CD4-positive, alpha-beta memory T cell (primary cell): Measurements from ENCODE around the gene ZNF786. TPM values are rescaled to one million over a fixed set of nuclear protein-coding genes. Genes with fewer than 3 reads are reported as not detected.
"Not testable (repeated sequence)": the region's sequence is repeated elsewhere in the genome, so short reads cannot be mapped to it uniquely, and the experiment has no call there.

Source experiments
- CTCF ChIA-PET: fragments of 350-600 bp; sonication (Branson Sonifier 250); formaldehyde crosslinking; loops from one replicate; lab custom pipeline; 2021; ENCODE audit warnings: inconsistent platforms; ENCODE audit not compliant: partially characterized antibody; lab: Charles Lee
- POLR2A ChIA-PET: fragments of 350-600 bp; sonication (Branson Sonifier 250); formaldehyde crosslinking; loops from one replicate; lab custom pipeline; 2021; ENCODE audit not compliant: partially characterized antibody; lab: Charles Lee
- DNase-seq, 5 donors: peaks; one replicate each; pipeline versions ENCODE4 v3.0.0 to v3.0.0-alpha.2; 2020 to 2022; ENCODE audit warnings: mixed read lengths in 1 of 5
- H3K27ac ChIP-seq: one replicate; pipeline ENCODE4 v1.7.0; 2013; ENCODE audit warnings: low read depth, low read length
- H3K27me3 ChIP-seq: 2 replicates; pipeline ENCODE4 v1.7.0; 2013; ENCODE audit warnings: mild to moderate bottlenecking, low read length, moderate library complexity; ENCODE audit not compliant: insufficient read depth
- H3K36me3 ChIP-seq: 2 replicates; pipeline ENCODE4 v1.7.0; 2013; ENCODE audit warnings: mild to moderate bottlenecking, low read length, moderate library complexity; ENCODE audit not compliant: insufficient read depth
- H3K4me1 ChIP-seq: 2 replicates; pipeline ENCODE4 v1.7.0; 2013; ENCODE audit warnings: mild to moderate bottlenecking, low read length, moderate library complexity; ENCODE audit not compliant: insufficient read depth
- H3K4me3 ChIP-seq, 2 donors: one replicate each; pipeline ENCODE4 v1.7.0; 2013; ENCODE audit warnings: low read length in 2 of 2, mild to moderate bottlenecking in 1 of 2
- H3K9me3 ChIP-seq, 2 donors: one replicate each; pipeline ENCODE4 v1.7.0; 2013; ENCODE audit warnings: low read length in 2 of 2, control low read depth in 1 of 2; ENCODE audit not compliant: control insufficient read depth in 1 of 2
- H3K27ac Mint-ChIP-seq, 7 donors: one replicate each; pipeline ENCODE4 v1.8.0; 2020 to 2021; ENCODE audit warnings: mixed read lengths in 7 of 7, mild to moderate bottlenecking in 6 of 7, inconsistent platforms in 3 of 7, moderate library complexity in 3 of 7
- H3K27me3 Mint-ChIP-seq, 2 donors: one replicate each; pipeline ENCODE4 v1.8.0; 2020 to 2021; ENCODE audit warnings: mixed read lengths in 2 of 2
- H3K36me3 Mint-ChIP-seq, 2 donors: one replicate each; pipeline ENCODE4 v1.8.0; 2020 to 2021; ENCODE audit warnings: mixed read lengths in 2 of 2, inconsistent platforms in 1 of 2, mild to moderate bottlenecking in 1 of 2
- H3K4me1 Mint-ChIP-seq, 4 donors: one replicate each; pipeline ENCODE4 v1.8.0; 2020 to 2021; ENCODE audit warnings: mixed read lengths in 4 of 4, mild to moderate bottlenecking in 1 of 4
- H3K4me3 Mint-ChIP-seq, 8 donors: one replicate each; pipeline ENCODE4 v1.8.0; 2020 to 2021; ENCODE audit warnings: mixed read lengths in 8 of 8, mild to moderate bottlenecking in 7 of 8, moderate library complexity in 6 of 8, inconsistent platforms in 3 of 8
- H3K9me3 Mint-ChIP-seq, 8 donors: one replicate each; pipeline ENCODE4 v1.8.0; 2020 to 2021; ENCODE audit warnings: mixed read lengths in 8 of 8, mild to moderate bottlenecking in 5 of 8, inconsistent platforms in 3 of 8, moderate library complexity in 1 of 8
- intact Hi-C: fragments of 100-400 bp; cut with micrococcal nuclease; formaldehyde crosslinking; loops from one replicate; pipeline ENCODE4 v1.15.1; 2023
- polyA plus RNA-seq, 2 donors: library from polyadenylated mRNA; unstranded; fragments of 300-500 nt; fragmentation: Illumina TruSeq; gene quantifications; one replicate each; pipeline ENCODE4 v1.2.3, GENCODE V29; 2021
- total RNA-seq, 2 experiments: library from RNA; stranded (reverse); gene quantifications; one replicate each; pipeline ENCODE4 v1.2.3, GENCODE V29; 2021

Gene ZNF786
- total and polyA plus RNA-seq, 4 experiments from 2014 or later, result 2.3 to 18.8 (median 16.3) TPM

GRCh38 chr7:149041350-149041749 is 49.2 kb downstream of the ZNF786 start:
- Histone ChIP-seq H3K27me3 (no peaks in the 10 kb centered on the region), H3K36me3 (no peaks in the 10 kb centered on the region), H3K4me1 (no peaks in the 10 kb centered on the region), H3K27ac (no peak overlapping the region), H3K9me3 (peaks cover 0 to 7% of the 10 kb centered on the region in 2 donors), H3K4me3 (no peak overlapping the region)
- intact Hi-C loops, result no loop called here
- H3K4me1 Mint-ChIP-seq, result no peaks in the 10 kb centered on the region
- peaks cover 0 to 7% (median 4%) of the 10 kb centered on the region in 8 donors for H3K9me3 Mint-ChIP-seq
- POLR2A ChIA-PET, result no interaction called here
- no peak overlapping the region for H3K4me3 Mint-ChIP-seq
- CTCF ChIA-PET, result interaction anchor here (1.2 to 1.9 kb wide), 2 partner anchors 24 to 41 kb away, joined by 3 to 6 read pairs; no protein-coding TSS in a partner anchor
- DNase-seq, result no peak
- H3K27ac Mint-ChIP-seq, result no peak overlapping the region
- peaks cover 0 to 3% of the 10 kb centered on the region in 2 donors for H3K36me3 Mint-ChIP-seq
- H3K27me3 Mint-ChIP-seq, result peaks cover 0 to 3% of the 10 kb centered on the region in 2 donors

DNA sequence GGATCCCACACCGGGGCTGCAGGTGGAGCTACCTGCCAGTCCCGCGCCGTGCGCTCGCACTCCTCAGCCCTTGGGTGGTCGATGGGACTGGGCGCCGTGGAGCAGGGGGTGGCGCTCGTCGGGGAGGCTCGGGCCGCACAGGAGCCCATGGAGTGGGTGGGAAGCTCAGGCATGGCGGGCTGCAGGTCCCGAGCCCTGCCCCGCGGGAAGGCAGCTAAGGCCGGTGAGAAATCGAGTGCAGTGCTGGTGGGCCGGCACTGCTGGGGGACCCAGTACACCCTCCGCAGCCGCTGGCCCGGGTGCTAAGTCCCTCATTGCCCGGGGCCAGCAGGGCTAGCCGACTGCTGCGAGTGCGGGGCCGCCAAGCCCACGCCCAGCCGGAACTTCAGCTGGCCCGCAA is 51.9 kb downstream of the ZNF786 start:
- H3K4me1 Mint-ChIP-seq, H3K36me3 ChIP-seq, POLR2A ChIA-PET, H3K4me3 Mint-ChIP-seq, H3K27me3 Mint-ChIP-seq, H3K9me3 ChIP-seq, H3K27me3 ChIP-seq, intact Hi-C loops, H3K9me3 Mint-ChIP-seq, H3K27ac Mint-ChIP-seq, H3K27ac ChIP-seq, H3K36me3 Mint-ChIP-seq, H3K4me3 ChIP-seq, DNase-seq, H3K4me1 ChIP-seq: not testable (repeated sequence)
- CTCF ChIA-PET, result interaction anchor here (0.7 to 1.4 kb wide), 2 partner anchors 27 to 31 kb away, joined by 3 read pairs; no protein-coding TSS in a partner anchor

DNA sequence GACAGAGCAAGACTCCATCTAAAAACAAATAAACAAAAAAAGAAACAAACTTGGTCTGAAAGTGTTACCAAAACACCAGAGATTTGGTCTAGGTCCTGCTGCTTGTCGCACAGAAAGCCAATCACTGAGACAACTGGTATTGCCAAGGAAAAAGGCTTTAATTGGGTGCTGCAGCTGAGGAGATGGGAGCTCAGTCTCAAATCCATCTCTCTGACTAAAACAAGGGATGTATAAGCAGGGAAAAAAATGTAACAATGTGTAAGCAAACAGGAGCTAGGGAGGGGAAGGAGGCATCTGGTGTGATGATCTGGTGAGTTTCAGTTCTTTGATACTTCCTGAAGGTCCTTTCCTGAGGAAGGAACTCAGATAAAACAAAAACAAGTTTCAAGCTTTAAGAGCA is 53.8 kb downstream of the ZNF786 start:
- Mint-ChIP-seq H3K4me1 (no peaks in the 10 kb centered on the region), H3K36me3 (peaks cover 0 to 3% of the 10 kb centered on the region in 2 donors), H3K9me3 (peaks cover 0 to 7% (median 5%) of the 10 kb centered on the region in 8 donors), H3K27ac (no peak overlapping the region), H3K27me3 (peaks cover 0 to 3% of the 10 kb centered on the region in 2 donors), H3K4me3 (no peak overlapping the region)
- Histone ChIP-seq H3K4me3 (no peak overlapping the region), H3K27ac (no peak overlapping the region), H3K27me3 (no peaks in the 10 kb centered on the region), H3K36me3 (no peaks in the 10 kb centered on the region), H3K4me1 (no peaks in the 10 kb centered on the region), H3K9me3 (peaks cover 0 to 7% of the 10 kb centered on the region in 2 donors)
- ChIA-PET POLR2A (no interaction called here), CTCF (interaction anchor here (1.0 kb wide), 1 partner anchor 31 kb away, joined by 3 read pairs; no protein-coding TSS in a partner anchor)
- intact Hi-C loops, result no loop called here
- no peak for DNase-seq

- H3K36me3 ChIP-seq, result no peaks in the 10 kb centered on the region
- H3K27ac Mint-ChIP-seq, result peak overlapping the region in 3 of 7 donors; percentile 11 to 24 (median 15)
- ChIA-PET POLR2A (no interaction called here), CTCF (interaction anchor here (1.4 kb wide), 1 partner anchor 34 kb away, joined by 8 read pairs; no protein-coding TSS in a partner anchor)
- peaks cover 0 to 5% of the 10 kb centered on the region in 2 donors for H3K36me3 Mint-ChIP-seq
- H3K27me3 ChIP-seq, result no peaks in the 10 kb centered on the region
- H3K27me3 Mint-ChIP-seq, result no peaks in the 10 kb centered on the region
- H3K9me3 ChIP-seq, result no peaks in the 10 kb centered on the region
- peaks cover 15 to 35% (median 26%) of the 10 kb centered on the region in 4 donors for H3K4me1 Mint-ChIP-seq
- no peak overlapping the region for H3K4me3 ChIP-seq
- H3K4me3 Mint-ChIP-seq, result peak overlapping the region in 1 of 8 donors; percentile 13
- DNase-seq, result no peak
- peaks cover 27% of the 10 kb centered on the region for H3K4me1 ChIP-seq
- intact Hi-C loops, result no loop called here
- H3K9me3 Mint-ChIP-seq, result peaks cover 0 to 2% (median 0%) of the 10 kb centered on the region in 8 donors
- H3K27ac ChIP-seq, result no peak overlapping the region
Measured at GRCh38 chr7:149031353-149031910, 59.1 kb downstream of the ZNF786 start.

- H3K9me3 Mint-ChIP-seq, H3K9me3 ChIP-seq, H3K27me3 ChIP-seq, H3K36me3 Mint-ChIP-seq, H3K27ac ChIP-seq, H3K27me3 Mint-ChIP-seq, H3K36me3 ChIP-seq, H3K4me3 ChIP-seq, DNase-seq, intact Hi-C loops, H3K4me3 Mint-ChIP-seq: not testable (repeated sequence)
- ChIA-PET CTCF (interaction anchor here (8.6 kb wide), 1 partner anchor 25 kb away, joined by 84 read pairs; no protein-coding TSS in a partner anchor), POLR2A (interaction anchor here (3.3 kb wide), 1 partner anchor 35 kb away, joined by 27 read pairs; no protein-coding TSS in a partner anchor)
- H3K4me1 ChIP-seq, result peaks cover 37% of the 10 kb centered on the region
- H3K4me1 Mint-ChIP-seq, result peaks cover 22 to 44% (median 35%) of the 10 kb centered on the region in 4 donors
- peak overlapping the region in 6 of 7 donors; percentile 8 to 97 (median 86) for H3K27ac Mint-ChIP-seq
Measured at GRCh38 chr7:149030439-149030838, 60.1 kb downstream of the ZNF786 start.

- H3K36me3 ChIP-seq, result no peaks in the 10 kb centered on the region
- peaks cover 0 to 12% of the 10 kb centered on the region in 2 donors for H3K36me3 Mint-ChIP-seq
- peaks cover 29 to 58% (median 45%) of the 10 kb centered on the region in 4 donors for H3K4me1 Mint-ChIP-seq
- no peaks in the 10 kb centered on the region for H3K27me3 Mint-ChIP-seq
- H3K4me3 Mint-ChIP-seq, result peak within 1 kb of the TSS; percentile 88 to 95 (median 92)
- H3K4me1 ChIP-seq, result peaks cover 40% of the 10 kb centered on the region
- peak; percentile 99 for DNase-seq
- intact Hi-C loops, result loop anchor here (1.0 to 2.0 kb wide), 9 partner anchors 23 to 144 kb away; partner anchors contain the start of genes EZH2, ZNF398, ZNF425 and ZNF786
- ChIA-PET CTCF (interaction anchor here (0.8 to 8.6 kb wide), 4 partner anchors 23 to 233 kb away, joined by 3 to 84 read pairs (median 16); partner anchors contain the start of gene ZNF783), POLR2A (interaction anchor here (0.7 to 3.3 kb wide), 15 partner anchors 19 to 172 kb away, joined by 3 to 27 read pairs (median 3); partner anchors contain the start of genes ZNF398, ZNF425 and ZNF786)
- H3K27me3 ChIP-seq, result no peaks in the 10 kb centered on the region
- H3K4me3 ChIP-seq, result peak within 1 kb of the TSS; percentile 59 to 86
- no peaks in the 10 kb centered on the region for H3K9me3 ChIP-seq
- H3K9me3 Mint-ChIP-seq, result no peaks in the 10 kb centered on the region
- peak within 1 kb of the TSS; percentile 88 for H3K27ac ChIP-seq
- H3K27ac Mint-ChIP-seq, result peak within 1 kb of the TSS; percentile 90 to 98 (median 94)
Measured at GRCh38 chr7:149028346-149029109, 62.0 kb downstream of the ZNF786 start, which contains the start of gene PDIA4. Gene PDIA4, minus strand, starts transcription at chr7:149028505. Its CDS starts 97 bp downstream, at chr7:149028408.
